Activated naive CD4-positive, alpha-beta T cell treated with anti-CD3 and anti-CD28 coated beads, Interleukin-2, amount 50 U/mL, for 16 hours (primary cell): ENCODE measurements around the gene TPPP.

Source experiments
- DNase-seq: peaks from one replicate; pipeline ENCODE4 v3.0.0-alpha.2; 2020

Gene TPPP

GRCh38 chr5:622946-623522 lies 70.1 kb downstream of the TPPP start:
- DNase-seq: no peak

GRCh38 chr5:622359-622758 lies 70.8 kb downstream of the TPPP start:
- no peak for DNase-seq

GRCh38 chr5:621341-621761 lies 71.8 kb downstream of the TPPP start:
- DNase-seq: no peak

- no peak for DNase-seq
These were observed 72.5 kb downstream of the TPPP start for GRCh38 chr5:620586-621180.

- no peak for DNase-seq
These were observed 73.0 kb downstream of the TPPP start for GRCh38 chr5:620152-620551.

- no peak for DNase-seq
These were observed 73.7 kb downstream of the TPPP start for GRCh38 chr5:619444-619843.

GRCh38 chr5:618450-618849 lies 74.7 kb downstream of the TPPP start:
- DNase-seq: no peak

GRCh38 chr5:617896-618295 lies 75.3 kb downstream of the TPPP start:
- DNase-seq: no peak

GRCh38 chr5:616484-617039 lies 76.6 kb downstream of the TPPP start:
- DNase-seq: no peak

GRCh38 chr5:612498-613424 lies 80.4 kb downstream of the TPPP start:
- no peak for DNase-seq

- DNase-seq: peak; percentile 92
These were observed 81.2 kb downstream of the TPPP start, which contains the start of gene CEP72 for GRCh38 chr5:611731-612486. TSS of gene CEP72 (plus strand) at chr5:612340. CDS start at chr5:612362, 22 bp downstream.

- no peak for DNase-seq
These were observed 82.1 kb downstream of the TPPP start for GRCh38 chr5:610744-611730.

GRCh38 chr5:610011-610743 lies 83.0 kb downstream of the TPPP start:
- DNase-seq: no peak
